Activated CD4-positive, alpha-beta T cell treated with anti-CD3 and anti-CD28 coated beads, Interleukin-2, amount 10 ng/mL, durations not matched to agents 7 days and 5 days (primary cell): ENCODE results near the gene GFRAL. TPM values are rescaled to one million over a fixed set of nuclear protein-coding genes. Genes with fewer than 3 reads are reported as not detected.

ENCODE experiments used
- CTCF ChIA-PET: fragments of 350-600 bp; sonication (Branson Sonifier 250); formaldehyde crosslinking; loops from one replicate; lab custom pipeline; 2021; ENCODE audit warnings: antibody characterized with exemption; lab: Charles Lee
- POLR2A ChIA-PET: fragments of 350-600 bp; sonication (Branson Sonifier 250); formaldehyde crosslinking; loops from one replicate; lab custom pipeline; 2021; ENCODE audit warnings: antibody characterized with exemption; lab: Charles Lee
- DNase-seq: peaks from one replicate; pipeline ENCODE4 v3.0.0-alpha.2; 2020
- H3K27ac Mint-ChIP-seq: one replicate; pipeline ENCODE4 v1.8.0; 2021; ENCODE audit warnings: mild to moderate bottlenecking, moderate library complexity, mixed read lengths
- H3K27me3 Mint-ChIP-seq: one replicate; pipeline ENCODE4 v1.8.0; 2021; ENCODE audit warnings: mixed read lengths
- H3K36me3 Mint-ChIP-seq: one replicate; pipeline ENCODE4 v1.8.0; 2021; ENCODE audit warnings: low read depth, mixed read lengths
- H3K4me1 Mint-ChIP-seq: one replicate; pipeline ENCODE4 v1.8.0; 2021; ENCODE audit warnings: mixed read lengths
- H3K4me3 Mint-ChIP-seq: one replicate; pipeline ENCODE4 v1.8.0; 2021; ENCODE audit warnings: mild to moderate bottlenecking, moderate library complexity, mixed read lengths
- H3K9me3 Mint-ChIP-seq: one replicate; pipeline ENCODE4 v1.8.0; 2021; ENCODE audit warnings: mixed read lengths
- total RNA-seq, 2 experiments: library from RNA; stranded (reverse); gene quantifications; one replicate each; pipeline ENCODE4 v1.2.3, GENCODE V29; 2021

GFRAL gene
- total RNA-seq, 2 experiments from 2014 or later, result not detected

GRCh38 chr6:55445648-55446204 is 118.5 kb downstream of the GFRAL start:
- no peaks in the 10 kb centered on the region for H3K27me3 Mint-ChIP-seq
- CTCF ChIA-PET, result no interaction called here
- POLR2A ChIA-PET, result no interaction called here
- H3K27ac Mint-ChIP-seq, result no peak overlapping the region
- no peaks in the 10 kb centered on the region for H3K9me3 Mint-ChIP-seq
- H3K36me3 Mint-ChIP-seq, result no peaks in the 10 kb centered on the region
- no peak for DNase-seq
- no peaks in the 10 kb centered on the region for H3K4me1 Mint-ChIP-seq
- H3K4me3 Mint-ChIP-seq, result no peak overlapping the region

GRCh38 chr6:55447891-55448290 is 120.6 kb downstream of the GFRAL start:
- CTCF ChIA-PET, result no interaction called here
- Mint-ChIP-seq H3K4me1 (no peaks in the 10 kb centered on the region), H3K4me3 (no peak overlapping the region), H3K36me3 (no peaks in the 10 kb centered on the region), H3K27ac (no peak overlapping the region), H3K27me3 (no peaks in the 10 kb centered on the region), H3K9me3 (no peaks in the 10 kb centered on the region)
- DNase-seq, result no peak
- POLR2A ChIA-PET, result no interaction called here

GRCh38 chr6:55448451-55448850 is 121.2 kb downstream of the GFRAL start:
- H3K27ac Mint-ChIP-seq, result no peak overlapping the region
- CTCF ChIA-PET, result no interaction called here
- H3K27me3 Mint-ChIP-seq, result no peaks in the 10 kb centered on the region
- POLR2A ChIA-PET, result no interaction called here
- DNase-seq, result no peak
- no peaks in the 10 kb centered on the region for H3K9me3 Mint-ChIP-seq
- no peaks in the 10 kb centered on the region for H3K4me1 Mint-ChIP-seq
- no peak overlapping the region for H3K4me3 Mint-ChIP-seq
- no peaks in the 10 kb centered on the region for H3K36me3 Mint-ChIP-seq

- no peak for DNase-seq
- Mint-ChIP-seq H3K36me3 (no peaks in the 10 kb centered on the region), H3K4me3 (no peak overlapping the region), H3K27ac (no peak overlapping the region), H3K9me3 (no peaks in the 10 kb centered on the region), H3K4me1 (no peaks in the 10 kb centered on the region), H3K27me3 (no peaks in the 10 kb centered on the region)
- POLR2A ChIA-PET, result no interaction called here
- CTCF ChIA-PET, result no interaction called here
Measured at GRCh38 chr6:55449225-55449624, 122.0 kb downstream of the GFRAL start.

GRCh38 chr6:55450005-55450404 is 122.7 kb downstream of the GFRAL start:
- Mint-ChIP-seq H3K27ac (no peak overlapping the region), H3K4me3 (no peak overlapping the region), H3K36me3 (no peaks in the 10 kb centered on the region), H3K4me1 (no peaks in the 10 kb centered on the region), H3K9me3 (no peaks in the 10 kb centered on the region), H3K27me3 (no peaks in the 10 kb centered on the region)
- ChIA-PET POLR2A (no interaction called here), CTCF (no interaction called here)
- DNase-seq, result no peak

Other genes starting within 250 kb of the GFRAL start
- gene HCRTR2, start 153.0 kb upstream of the GFRAL start, total RNA-seq, result not detected